Heart left ventricle (tissue), 16 donors: ENCODE measurements around the gene CADM2. TPM values are rescaled to one million over a fixed set of nuclear protein-coding genes. Genes with fewer than 3 reads are reported as not detected.

Experiments
- ATAC-seq, 4 donors: fragments of 200-7000 bp; cut with Tn5 transposase; one replicate each; pipeline ENCODE4 v1.9.1; 2020 to 2022; ENCODE audit warnings: moderate library complexity in 4 of 4, mild to moderate bottlenecking in 3 of 4, moderate number of reproducible peaks in 1 of 4
- DNase-seq, 5 donors: peaks; one replicate each; pipeline ENCODE4 v3.0.0-alpha.2; 2020
- H3K27ac ChIP-seq, 12 donors: fragments of 200-600 bp; sonication (generic) in 4 of 12; one replicate each; pipeline versions ENCODE4 v1.5.0 to v1.8.0; 2016 to 2022; ENCODE audit warnings: mild to moderate bottlenecking in 2 of 12
- H3K27me3 ChIP-seq, 9 donors: fragments of 200-600 bp; sonication (generic) in 2 of 9; one replicate each; pipeline versions ENCODE4 v1.5.1 to v1.8.0; 2016 to 2022; ENCODE audit warnings: mild to moderate bottlenecking in 3 of 9
- H3K36me3 ChIP-seq, 9 donors: fragments of 200-600 bp; sonication (generic) in 2 of 9; one replicate each; pipeline versions ENCODE4 v1.5.0 to v1.8.0; 2018 to 2022; ENCODE audit warnings: mild to moderate bottlenecking in 2 of 9
- H3K4me1 ChIP-seq, 12 donors: fragments of 200-600 bp; sonication (generic) in 4 of 12; one replicate each; pipeline versions ENCODE4 v1.5.0 to v1.8.0; 2016 to 2022; ENCODE audit warnings: mild to moderate bottlenecking in 3 of 12
- H3K4me3 ChIP-seq, 12 donors: fragments of 200-600 bp; sonication (generic) in 4 of 12; one replicate each; pipeline versions ENCODE4 v1.5.0 to v1.8.0; 2017 to 2022; ENCODE audit warnings: mild to moderate bottlenecking in 9 of 12, moderate library complexity in 4 of 12
- H3K9me3 ChIP-seq, 12 donors: fragments of 200-600 bp; sonication (generic) in 4 of 12; one replicate each; pipeline versions ENCODE4 v1.5.0 to v1.8.0; 2016 to 2022; ENCODE audit warnings: mild to moderate bottlenecking in 1 of 12
- CTCF ChIP-seq, 12 donors: fragments of 200-600 bp; sonication (generic) in 4 of 12; IDR thresholded peaks; one replicate each; pipeline versions ENCODE4 v1.5.0 to v1.8.0; 2018 to 2022; ENCODE audit warnings: antibody characterized with exemption in 12 of 12, mild to moderate bottlenecking in 5 of 12
- POLR2A ChIP-seq, 2 donors: fragments of 450-650 bp; IDR thresholded peaks; one replicate each; pipeline ENCODE4 v1.6.1; 2017; ENCODE audit warnings: antibody characterized with exemption in 2 of 2, mild to moderate bottlenecking in 2 of 2, moderate library complexity in 2 of 2
- WGBS, 4 donors: extraction: QIAGEN DNeasy Blood & Tissue Kit in 2 of 4; methylation state at CpG; one replicate each; pipeline versions ENCODE4 v1.1.5 to v1.1.7; 2013 to 2018; 5-methylcytosine and 5-hydroxymethylcytosine counted together
- intact Hi-C, 10 donors: fragments of 100-400 bp; cut with DNase I; formaldehyde crosslinking; loops; one replicate each; pipeline versions ENCODE4 v1.11.1 to v1.14.2; 2022
- polyA plus RNA-seq, 2 donors: library from polyadenylated mRNA; stranded (reverse); fragments of 200-250 nt; gene quantifications; one replicate each; pipeline ENCODE4 v1.2.3, GENCODE V29; 2013
- total RNA-seq, 9 donors: library from RNA; depleted of rRNA in 2 of 9; stranded (reverse); fragments of >200 nt in 2 of 9; fragmentation: NEBNext Ultra II Directional in 3 of 9; extraction: Animal tissue kit (Norgen Biotek cat#: 25700) in 3 of 9; gene quantifications; one replicate each; pipeline versions ENCODE4 v1.1.0 to v1.2.4, GENCODE V29; 2016 to 2023
- donor health status: ischemic (EF 13 %, LVEDD 7.1; RV severe dilation, severe dysfunction).
- donor health status: healthy with polysubstance abuse.
- donor health status: DM: no; HTN: yes; CAD: no.
- donor health status: DM: no; HTN: no; CAD: no.
- donor health status: ischemic (EF 25% LVEDD 6.9; RV normal size, moderate dysfunction).
- donor health status: ischemic (EF 25% LVEDD 5.7; RV mildly dilated, moderate dysfunction).
- donor health status: healthy.
- donor health status: DM: yes; HTN: yes; CAD: no.
- donor health status: ischemic (EF 35%, LVEDD 5.7; RV mildly dilated, moderate dysfunction).
- donor health status: nonischemic (EF 11% LVEDD 7.7; RV severe dilation, severe dysfunction).
- donor health status: DM: yes; HTN: yes; CAD: no.
- donor health status: PGD.
- donor health status: ischemic (EF 29% LVEDD 5.4; RV normal size, mild dysfunction).
- donor health status: nonischemic (EF 23%, LVEDD 6.1; RV moderate dilation, normal function).

CADM2 gene
- total and polyA plus RNA-seq, 11 donors, result 0.19 to 2.3 (median 0.69) TPM

GRCh38 chr3:84961011-84961410 lies 2.2 kb downstream of the CADM2 start:
- Histone ChIP-seq H3K36me3 (no peaks in the 10 kb centered on the region), H3K4me3 (no peak overlapping the region), H3K4me1 (peaks cover 0 to 26% (median 7%) of the 10 kb centered on the region in 12 donors), H3K27ac (no peak overlapping the region), H3K27me3 (peaks cover 14 to 46% (median 32%) of the 10 kb centered on the region in 9 donors), H3K9me3 (no peaks in the 10 kb centered on the region)
- DNase-seq (no peak), ATAC-seq (no peak)
- WGBS, 4 donors, result 6 to 8% (median 8%) methylated on average over 7 of the region's 7 CpGs
- TF ChIP-seq POLR2A (IDR thresholded peaks at IDR 0.05) (no peak), CTCF (IDR thresholded peaks at IDR 0.05) (no peak)
- intact Hi-C loops, result no loop called here

GRCh38 chr3:84961521-84962255 lies 2.9 kb downstream of the CADM2 start:
- Histone ChIP-seq H3K36me3 (no peaks in the 10 kb centered on the region), H3K4me3 (no peak overlapping the region), H3K4me1 (peaks cover 0 to 26% (median 7%) of the 10 kb centered on the region in 12 donors), H3K27ac (no peak overlapping the region), H3K9me3 (no peaks in the 10 kb centered on the region), H3K27me3 (peaks cover 11 to 46% (median 32%) of the 10 kb centered on the region in 9 donors)
- TF ChIP-seq POLR2A (IDR thresholded peaks at IDR 0.05), result no peak
- no peak for TF ChIP-seq CTCF (IDR thresholded peaks at IDR 0.05)
- no peak for ATAC-seq
- 10 to 29% (median 11%) methylated on average over 23 of the region's 23 CpGs for WGBS, 4 donors
- intact Hi-C loops, result no loop called here
- no peak for DNase-seq

GRCh38 chr3:84962415-84962814 lies 3.6 kb downstream of the CADM2 start:
- 88 to 94% (median 92%) methylated on average over 5 of the region's 5 CpGs for WGBS, 4 donors
- Histone ChIP-seq H3K4me1 (peaks cover 0 to 26% (median 7%) of the 10 kb centered on the region in 12 donors), H3K27me3 (peaks cover 9 to 46% (median 32%) of the 10 kb centered on the region in 9 donors), H3K36me3 (no peaks in the 10 kb centered on the region), H3K27ac (no peak overlapping the region), H3K9me3 (no peaks in the 10 kb centered on the region), H3K4me3 (no peak overlapping the region)
- no peak for TF ChIP-seq CTCF (IDR thresholded peaks at IDR 0.05)
- no peak for TF ChIP-seq POLR2A (IDR thresholded peaks at IDR 0.05)
- intact Hi-C loops, result no loop called here
- ATAC-seq (no peak), DNase-seq (no peak)

GRCh38 chr3:84963137-84963536 lies 4.3 kb downstream of the CADM2 start:
- Histone ChIP-seq H3K27me3 (peaks cover 9 to 43% (median 32%) of the 10 kb centered on the region in 9 donors), H3K27ac (no peak overlapping the region), H3K9me3 (no peaks in the 10 kb centered on the region), H3K4me3 (no peak overlapping the region), H3K4me1 (peaks cover 0 to 24% (median 7%) of the 10 kb centered on the region in 12 donors), H3K36me3 (no peaks in the 10 kb centered on the region)
- WGBS, 4 donors, result 76 to 85% (median 82%) methylated on average over 2 of the region's 2 CpGs
- TF ChIP-seq CTCF (IDR thresholded peaks at IDR 0.05) (no peak), POLR2A (IDR thresholded peaks at IDR 0.05) (no peak)
- intact Hi-C loops, result no loop called here
- DNase-seq, result no peak
- ATAC-seq, result no peak
